DND-41 (cell line): ENCODE measurements around the gene KCNAB2.

Experiments
- CTCF ChIP-seq: IDR thresholded peaks from 2 replicates; pipeline ENCODE4 v1.5.1; 2012; ENCODE audit warnings: borderline replicate concordance, low read length, moderate library complexity, mild to moderate bottlenecking; ENCODE audit not compliant: poor library complexity, severe bottlenecking; ENCODE audit errors: extremely low read depth
- EZH2 ChIP-seq: IDR thresholded peaks from 3 replicates; pipeline ENCODE4 v1.6.1; 2012; ENCODE audit warnings: borderline replicate concordance, low read depth, mild to moderate bottlenecking, moderate library complexity, low read length, inconsistent platforms; ENCODE audit not compliant: severe bottlenecking

GRCh38 chr1:6030132-6030531 is 15.6 kb upstream of the KCNAB2 start:
- TF ChIP-seq CTCF, result no peak
- TF ChIP-seq EZH2, result no peak
